GM18873 (cell line): Measurements from ENCODE around the gene DCLK3.

Source experiments
- ATAC-seq: cut with Tn5 transposase; IDR thresholded peaks from one replicate; pipeline ENCODE4 v1.9.1; 2021; ENCODE audit warnings: mild to moderate bottlenecking, moderate library complexity, moderate number of reproducible peaks; ENCODE audit not compliant: unreplicated experiment, low FRiP score

Gene DCLK3

DNA sequence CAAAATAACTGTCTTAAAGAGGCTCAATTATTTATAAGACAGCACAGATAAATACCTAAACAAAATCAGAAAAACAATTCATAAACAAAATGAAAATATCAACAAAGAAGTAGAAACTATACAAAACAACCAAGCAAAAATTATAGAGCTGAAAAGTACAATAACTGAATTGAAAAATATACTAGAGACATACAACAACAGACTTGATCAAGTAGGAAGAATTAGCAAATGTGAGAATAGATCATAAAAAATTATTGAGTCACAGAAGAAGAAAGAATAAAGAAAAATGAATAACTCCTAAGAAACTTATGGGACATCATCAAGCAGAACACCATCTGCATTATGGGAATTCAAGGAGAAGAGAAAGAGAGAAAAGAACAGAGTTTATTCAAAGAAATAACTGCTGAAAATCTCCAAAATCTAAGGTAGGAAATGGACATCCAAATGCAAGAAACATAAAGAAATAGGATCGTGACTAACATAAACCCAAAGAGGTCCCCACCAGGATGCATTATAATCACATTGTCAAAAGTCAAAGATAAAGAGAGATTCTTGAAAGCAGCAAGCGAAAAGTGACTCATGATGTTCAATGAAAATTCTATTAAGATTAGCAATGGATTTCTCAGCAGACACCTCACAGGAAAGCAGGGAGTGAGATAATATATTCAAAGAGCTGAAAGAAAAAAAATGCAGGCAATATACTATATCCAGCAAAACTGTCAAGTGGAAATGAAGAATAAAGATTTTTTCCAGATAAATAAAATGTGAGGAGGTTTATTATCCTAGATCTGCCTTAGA is 85.9 kb downstream of the DCLK3 start:
- ATAC-seq = no peak

DNA sequence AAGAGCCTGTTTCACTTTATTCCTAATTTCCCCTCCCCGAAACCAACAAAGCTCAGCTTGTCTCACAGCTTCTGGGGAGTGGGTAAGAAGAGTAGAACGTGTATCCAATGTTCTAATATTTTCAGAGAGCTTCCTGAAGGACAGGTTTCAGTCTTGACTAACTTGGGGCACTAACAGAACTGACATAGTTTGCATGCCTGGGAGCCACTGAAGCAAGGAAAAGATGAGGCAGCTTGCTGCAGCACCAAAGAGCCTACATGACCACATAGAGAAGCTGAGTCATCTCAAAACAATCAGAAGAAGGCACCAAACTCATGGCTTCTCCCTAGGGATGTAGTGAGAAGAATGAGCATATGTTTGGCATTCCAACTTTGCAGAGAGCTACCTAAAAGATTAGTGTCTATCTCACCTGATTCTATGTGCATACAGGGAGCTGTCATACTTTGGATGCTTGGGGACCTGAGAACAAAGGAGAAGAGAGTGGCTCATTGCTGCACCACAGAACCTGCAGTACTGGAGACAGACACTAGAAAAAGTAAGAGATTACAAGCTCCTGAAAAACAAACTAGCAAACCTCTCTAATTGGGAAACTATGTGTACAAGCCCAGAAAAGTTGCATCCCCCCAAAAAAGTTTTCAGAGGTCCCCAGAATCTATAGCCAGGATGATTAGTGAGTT is 86.9 kb downstream of the DCLK3 start:
- peak; percentile 73 for ATAC-seq

DNA sequence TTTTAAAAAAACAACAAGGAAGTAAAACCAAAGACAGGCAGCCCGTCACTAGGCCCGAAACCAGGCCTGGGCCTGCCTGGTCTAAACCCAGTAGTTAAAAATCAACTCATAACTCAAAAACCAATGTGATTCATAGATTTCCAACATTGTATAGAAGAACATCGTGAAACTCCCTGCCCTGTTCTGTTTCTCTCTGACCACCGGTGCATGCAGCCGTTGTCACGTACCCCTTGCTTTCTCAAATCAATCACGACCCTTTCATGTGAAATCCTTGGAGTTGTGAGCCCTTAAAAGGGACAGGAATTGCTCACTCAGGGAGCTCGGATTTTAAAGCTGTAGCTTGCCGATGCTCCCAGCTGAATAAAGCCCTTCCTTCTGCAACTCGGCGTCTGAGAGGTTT is 89.5 kb downstream of the DCLK3 start:
- no peak for ATAC-seq

DNA sequence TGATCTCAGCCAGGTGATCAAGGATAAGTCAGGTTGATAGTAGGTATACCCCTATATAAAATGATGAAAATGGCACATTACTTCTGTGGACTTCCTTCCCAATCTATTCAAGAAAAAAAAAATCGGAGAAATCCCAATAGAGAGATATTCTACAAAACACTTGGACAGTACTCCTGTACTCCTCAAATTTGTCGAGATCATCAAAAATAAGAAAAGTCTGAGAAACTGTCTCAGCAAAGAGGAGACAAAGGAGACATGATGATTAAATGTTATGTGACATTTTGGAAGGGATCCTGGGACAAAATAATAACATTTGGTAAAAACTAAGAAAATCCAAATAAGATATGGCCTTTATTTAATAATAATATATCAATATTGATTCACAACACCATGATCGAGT is 94.6 kb downstream of the DCLK3 start:
- ATAC-seq = no peak

DNA sequence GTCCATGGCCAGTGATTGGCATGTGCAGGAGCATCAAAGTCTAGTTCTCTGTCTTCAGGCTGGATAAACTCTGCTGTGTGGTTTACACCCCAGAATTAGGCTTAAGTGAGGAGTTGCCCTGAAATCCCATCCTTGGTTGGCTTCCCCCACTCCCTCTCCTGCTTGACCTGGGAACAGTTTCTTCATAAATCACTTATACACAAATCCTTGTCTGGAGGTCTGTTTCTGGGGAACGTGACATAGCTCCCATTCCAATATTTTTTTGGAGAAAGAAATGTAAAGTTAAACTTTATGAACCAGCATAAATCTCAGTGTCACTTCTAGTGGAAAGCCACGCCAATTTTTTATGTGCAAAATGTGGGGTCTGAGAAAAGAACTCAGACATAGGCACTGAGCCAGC is 98.2 kb downstream of the DCLK3 start:
- ATAC-seq = no peak

DNA sequence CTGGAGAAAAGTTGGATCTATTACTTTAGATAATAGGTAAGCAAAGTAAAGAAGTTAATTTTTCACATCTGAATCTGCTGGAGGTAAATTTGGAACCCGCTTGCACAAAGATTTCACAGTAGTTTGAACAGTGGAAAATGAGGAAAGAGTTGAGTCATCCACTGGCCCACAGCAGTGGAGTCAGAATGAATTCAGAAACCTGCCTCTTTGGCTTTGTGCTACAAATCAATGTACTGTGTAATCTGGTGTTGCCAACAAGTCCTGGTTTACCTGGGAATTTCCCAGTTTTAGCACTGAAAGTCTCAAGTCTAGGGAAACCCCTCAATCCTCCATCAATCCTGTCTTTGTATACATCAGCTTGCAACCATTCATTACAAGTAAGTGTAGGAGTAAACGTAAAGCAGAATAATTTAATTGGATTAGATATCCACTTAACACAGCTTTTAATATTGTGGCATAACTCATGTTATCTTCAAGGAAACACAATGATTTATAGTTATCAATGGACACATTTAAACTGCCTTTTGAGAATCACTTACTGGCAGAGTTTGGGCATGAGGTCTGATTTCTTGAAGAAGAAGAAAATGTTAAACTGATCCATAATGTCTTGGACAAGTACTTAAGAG is 100.6 kb downstream of the DCLK3 start:
- peak; percentile 80 for ATAC-seq

DNA sequence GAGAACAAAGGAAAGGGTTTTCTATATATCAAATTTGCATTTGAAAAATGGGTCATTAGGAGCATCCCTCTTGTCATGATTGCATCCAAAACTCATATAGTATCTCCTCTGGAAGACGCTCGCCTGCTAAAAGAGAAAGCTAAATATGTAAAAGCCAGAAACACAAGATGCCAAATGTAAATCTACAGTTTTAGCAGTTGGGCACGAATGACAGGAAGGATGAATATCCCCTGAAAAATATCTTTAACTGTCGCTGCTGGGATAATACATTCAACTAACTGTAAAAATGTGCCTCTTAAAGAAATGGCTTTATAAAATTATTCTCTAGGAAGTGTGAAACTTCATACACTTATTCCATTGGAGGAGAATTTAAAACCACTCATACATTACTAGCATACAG is 101.7 kb downstream of the DCLK3 start:
- ATAC-seq = no peak
